ENCODE measurements around the gene PRRG1.
"Not testable (repeated sequence)": the region's sequence is repeated elsewhere in the genome, so short reads cannot be mapped to it uniquely, and the experiment has no call there.

Gene PRRG1

GRCh38 chrX:37388413-37388812, 39.2 kb downstream of the PRRG1 start:
- no peak overlapping the region for H3K4me3 Mint-ChIP-seq
- H3K9me3 Mint-ChIP-seq, result no peaks in the 10 kb centered on the region
- H3K27me3 Mint-ChIP-seq, result no peaks in the 10 kb centered on the region
- H3K4me1 Mint-ChIP-seq, result no peaks in the 10 kb centered on the region
- ATAC-seq (replicated peaks; ENCODE audit: extremely low read depth, poor library complexity, severe bottlenecking), result no peak
- H3K27ac Mint-ChIP-seq (ENCODE audit: low read depth), result no peak overlapping the region
- H3K36me3 Mint-ChIP-seq (ENCODE audit: insufficient read depth), result no peaks in the 10 kb centered on the region
- DNase-seq (ENCODE audit: low spot score in 2 of 2), result no peak

GRCh38 chrX:37405956-37406355, 56.8 kb downstream of the PRRG1 start:
- Mint-ChIP-seq H3K4me1 (no peaks in the 10 kb centered on the region), H3K4me3 (no peak overlapping the region), H3K9me3 (no peaks in the 10 kb centered on the region), H3K27me3 (no peaks in the 10 kb centered on the region), H3K36me3 (ENCODE audit: insufficient read depth) (no peaks in the 10 kb centered on the region), H3K27ac (ENCODE audit: low read depth) (no peak overlapping the region)
- ATAC-seq (replicated peaks; ENCODE audit: extremely low read depth, poor library complexity, severe bottlenecking) (no peak), DNase-seq (ENCODE audit: low spot score in 2 of 2) (no peak)

GRCh38 chrX:37407736-37408135, 58.6 kb downstream of the PRRG1 start:
- DNase-seq (ENCODE audit: low spot score in 2 of 2) (no peak), ATAC-seq (replicated peaks; ENCODE audit: extremely low read depth, poor library complexity, severe bottlenecking) (no peak)
- no peak overlapping the region for H3K27ac Mint-ChIP-seq (ENCODE audit: low read depth)
- no peak overlapping the region for H3K4me3 Mint-ChIP-seq
- H3K4me1 Mint-ChIP-seq, result no peaks in the 10 kb centered on the region
- no peaks in the 10 kb centered on the region for H3K36me3 Mint-ChIP-seq (ENCODE audit: insufficient read depth)
- H3K27me3 Mint-ChIP-seq, result no peaks in the 10 kb centered on the region
- H3K9me3 Mint-ChIP-seq, result no peaks in the 10 kb centered on the region

- no peak overlapping the region for H3K27ac Mint-ChIP-seq (ENCODE audit: low read depth)
- DNase-seq (ENCODE audit: low spot score in 2 of 2) (no peak), ATAC-seq (replicated peaks; ENCODE audit: extremely low read depth, poor library complexity, severe bottlenecking) (no peak)
- H3K36me3 Mint-ChIP-seq (ENCODE audit: insufficient read depth), result peaks cover 1% of the 10 kb centered on the region
- no peaks in the 10 kb centered on the region for H3K4me1 Mint-ChIP-seq
- no peak overlapping the region for H3K4me3 Mint-ChIP-seq
- no peaks in the 10 kb centered on the region for H3K27me3 Mint-ChIP-seq
- H3K9me3 Mint-ChIP-seq, result no peaks in the 10 kb centered on the region
Measured at GRCh38 chrX:37409278-37409677, 60.1 kb downstream of the PRRG1 start.

- ATAC-seq (replicated peaks; ENCODE audit: extremely low read depth, poor library complexity, severe bottlenecking) (no peak), DNase-seq (ENCODE audit: low spot score in 2 of 2) (no peak)
- Mint-ChIP-seq H3K4me1 (no peaks in the 10 kb centered on the region), H3K9me3 (no peaks in the 10 kb centered on the region), H3K4me3 (no peak overlapping the region), H3K27me3 (no peaks in the 10 kb centered on the region), H3K36me3 (ENCODE audit: insufficient read depth) (no peaks in the 10 kb centered on the region), H3K27ac (ENCODE audit: low read depth) (no peak overlapping the region)
Measured at GRCh38 chrX:37420185-37420584, 71.0 kb downstream of the PRRG1 start.

- H3K4me3 Mint-ChIP-seq, result no peak overlapping the region
Measured at GRCh38 chrX:37420756-37421155, 71.6 kb downstream of the PRRG1 start.

GRCh38 chrX:37424000-37424429, 74.9 kb downstream of the PRRG1 start:
- Mint-ChIP-seq H3K4me3 (no peak overlapping the region), H3K36me3 (ENCODE audit: insufficient read depth) (no peaks in the 10 kb centered on the region), H3K4me1 (no peaks in the 10 kb centered on the region), H3K27ac (ENCODE audit: low read depth) (no peak overlapping the region), H3K27me3 (no peaks in the 10 kb centered on the region), H3K9me3 (no peaks in the 10 kb centered on the region)
- DNase-seq (ENCODE audit: low spot score in 2 of 2) (no peak), ATAC-seq (replicated peaks; ENCODE audit: extremely low read depth, poor library complexity, severe bottlenecking) (no peak)

More at GRCh38 chrX:37420756-37421155, 71.6 kb downstream of the PRRG1 start:
- H3K27ac Mint-ChIP-seq (ENCODE audit: low read depth), result no peak overlapping the region
- H3K4me1 Mint-ChIP-seq, result no peaks in the 10 kb centered on the region
- ATAC-seq (replicated peaks; ENCODE audit: extremely low read depth, poor library complexity, severe bottlenecking) (no peak), DNase-seq (ENCODE audit: low spot score in 2 of 2) (no peak)
- no peaks in the 10 kb centered on the region for H3K36me3 Mint-ChIP-seq (ENCODE audit: insufficient read depth)
- no peaks in the 10 kb centered on the region for H3K9me3 Mint-ChIP-seq
- H3K27me3 Mint-ChIP-seq, result no peaks in the 10 kb centered on the region

GRCh38 chrX:37425370-37425769, 76.2 kb downstream of the PRRG1 start:
- no peaks in the 10 kb centered on the region for H3K27me3 Mint-ChIP-seq
- H3K9me3 Mint-ChIP-seq, result no peaks in the 10 kb centered on the region
- no peak overlapping the region for H3K4me3 Mint-ChIP-seq
- no peaks in the 10 kb centered on the region for H3K4me1 Mint-ChIP-seq
- H3K36me3 Mint-ChIP-seq (ENCODE audit: insufficient read depth), result no peaks in the 10 kb centered on the region
- no peak overlapping the region for H3K27ac Mint-ChIP-seq (ENCODE audit: low read depth)
- no peak for DNase-seq (ENCODE audit: low spot score in 2 of 2)
- no peak for ATAC-seq (replicated peaks; ENCODE audit: extremely low read depth, poor library complexity, severe bottlenecking)

- ATAC-seq (replicated peaks; ENCODE audit: extremely low read depth, poor library complexity, severe bottlenecking); H3K9me3 Mint-ChIP-seq; DNase-seq (ENCODE audit: low spot score in 2 of 2); H3K36me3 Mint-ChIP-seq (ENCODE audit: insufficient read depth); H3K4me3 Mint-ChIP-seq; H3K27ac Mint-ChIP-seq (ENCODE audit: low read depth); H3K4me1 Mint-ChIP-seq: not testable (repeated sequence)
- H3K27me3 Mint-ChIP-seq, result peaks cover 13% of the 10 kb centered on the region
Measured at GRCh38 chrX:37428962-37429361, 79.8 kb downstream of the PRRG1 start.

GRCh38 chrX:37434362-37434761, 85.2 kb downstream of the PRRG1 start:
- no peaks in the 10 kb centered on the region for H3K36me3 Mint-ChIP-seq (ENCODE audit: insufficient read depth)
- H3K27ac Mint-ChIP-seq (ENCODE audit: low read depth), result no peak overlapping the region
- H3K4me3 Mint-ChIP-seq, result no peak overlapping the region
- H3K4me1 Mint-ChIP-seq, result no peaks in the 10 kb centered on the region
- H3K27me3 Mint-ChIP-seq, result peaks cover 13% of the 10 kb centered on the region
- DNase-seq (ENCODE audit: low spot score in 2 of 2), result no peak
- no peaks in the 10 kb centered on the region for H3K9me3 Mint-ChIP-seq
- no peak for ATAC-seq (replicated peaks; ENCODE audit: extremely low read depth, poor library complexity, severe bottlenecking)

- peaks cover 13% of the 10 kb centered on the region for H3K27me3 Mint-ChIP-seq
- H3K9me3 Mint-ChIP-seq, result no peaks in the 10 kb centered on the region
- ATAC-seq (replicated peaks; ENCODE audit: extremely low read depth, poor library complexity, severe bottlenecking) (no peak), DNase-seq (ENCODE audit: low spot score in 2 of 2) (no peak)
- no peak overlapping the region for H3K4me3 Mint-ChIP-seq
- H3K36me3 Mint-ChIP-seq (ENCODE audit: insufficient read depth), result no peaks in the 10 kb centered on the region
- H3K4me1 Mint-ChIP-seq, result no peaks in the 10 kb centered on the region
- H3K27ac Mint-ChIP-seq (ENCODE audit: low read depth), result no peak overlapping the region
Measured at GRCh38 chrX:37437160-37437559, 88.0 kb downstream of the PRRG1 start.

- H3K27me3 Mint-ChIP-seq, result no peaks in the 10 kb centered on the region
- no peaks in the 10 kb centered on the region for H3K4me1 Mint-ChIP-seq
- DNase-seq (ENCODE audit: low spot score in 2 of 2) (no peak), ATAC-seq (replicated peaks; ENCODE audit: extremely low read depth, poor library complexity, severe bottlenecking) (no peak)
- no peak overlapping the region for H3K27ac Mint-ChIP-seq (ENCODE audit: low read depth)
- no peaks in the 10 kb centered on the region for H3K9me3 Mint-ChIP-seq
- H3K36me3 Mint-ChIP-seq (ENCODE audit: insufficient read depth), result no peaks in the 10 kb centered on the region
- no peak overlapping the region for H3K4me3 Mint-ChIP-seq
Measured at GRCh38 chrX:37441377-37441776, 92.2 kb downstream of the PRRG1 start.

- DNase-seq (ENCODE audit: low spot score in 2 of 2) (no peak), ATAC-seq (replicated peaks; ENCODE audit: extremely low read depth, poor library complexity, severe bottlenecking) (no peak)
- Mint-ChIP-seq H3K4me3 (no peak overlapping the region), H3K27ac (ENCODE audit: low read depth) (no peak overlapping the region), H3K27me3 (no peaks in the 10 kb centered on the region), H3K36me3 (ENCODE audit: insufficient read depth) (no peaks in the 10 kb centered on the region), H3K4me1 (no peaks in the 10 kb centered on the region), H3K9me3 (no peaks in the 10 kb centered on the region)
Measured at GRCh38 chrX:37445182-37445581, 96.0 kb downstream of the PRRG1 start.

- no peaks in the 10 kb centered on the region for H3K9me3 Mint-ChIP-seq
- H3K4me3 Mint-ChIP-seq, result no peak overlapping the region
- peaks cover 8% of the 10 kb centered on the region for H3K27me3 Mint-ChIP-seq
- no peak overlapping the region for H3K27ac Mint-ChIP-seq (ENCODE audit: low read depth)
- no peak for DNase-seq (ENCODE audit: low spot score in 2 of 2)
- ATAC-seq (replicated peaks; ENCODE audit: extremely low read depth, poor library complexity, severe bottlenecking), result no peak
- H3K36me3 Mint-ChIP-seq (ENCODE audit: insufficient read depth), result no peaks in the 10 kb centered on the region
- H3K4me1 Mint-ChIP-seq, result no peaks in the 10 kb centered on the region
Measured at GRCh38 chrX:37453821-37454220, 104.7 kb downstream of the PRRG1 start.
